Fibroblast of lung (primary cell): Measurements from ENCODE around the gene TMEM225B. TPM values are rescaled to one million over a fixed set of nuclear protein-coding genes. Genes with fewer than 3 reads are reported as not detected.

Experiments
- DNase-seq, 2 donors: peaks; one replicate each; pipeline versions ENCODE4 v3.0.0 to v3.0.0-alpha.2; 2010; ENCODE audit warnings: low read depth in 2 of 2
- H2AFZ ChIP-seq: 2 replicates; pipeline ENCODE4 v1.5.1; 2012; ENCODE audit warnings: low read length, control low read depth, inconsistent platforms
- H3K27ac ChIP-seq: 2 replicates; pipeline ENCODE4 v1.5.1; 2011; ENCODE audit warnings: low read length, control low read depth; ENCODE audit not compliant: insufficient read depth
- H3K27me3 ChIP-seq: 2 replicates; pipeline ENCODE4 v1.5.1; 2011; ENCODE audit warnings: mild to moderate bottlenecking, low read length; ENCODE audit not compliant: control insufficient read depth, insufficient read depth
- H3K36me3 ChIP-seq: 2 replicates; pipeline ENCODE4 v1.5.1; 2011; ENCODE audit warnings: low read length; ENCODE audit not compliant: control insufficient read depth, insufficient read depth
- H3K4me1 ChIP-seq: 2 replicates; pipeline ENCODE4 v1.5.1; 2011; ENCODE audit warnings: low read length; ENCODE audit not compliant: control insufficient read depth, insufficient read depth; ENCODE audit errors: extremely low read depth
- H3K4me2 ChIP-seq: 2 replicates; pipeline ENCODE4 v1.5.1; 2011; ENCODE audit warnings: low read length, control low read depth; ENCODE audit not compliant: insufficient read depth; ENCODE audit errors: extremely low read depth
- H3K4me3 ChIP-seq, 4 experiments: fragments of 200-600 bp in 1 of 4; sonication (generic) in 1 of 4; replicated peaks in 1 of 4; 2 replicates each; pipeline ENCODE4 v1.5.1; 2011 to 2016; ENCODE audit warnings: low read length in 4 of 4, low read depth in 3 of 4, mild to moderate bottlenecking in 3 of 4, control low read depth in 2 of 4, inconsistent platforms in 1 of 4, mixed read lengths in 1 of 4; ENCODE audit not compliant: insufficient read depth in 1 of 4; ENCODE audit errors: control extremely low read depth in 1 of 4
- H3K79me2 ChIP-seq: 2 replicates; pipeline ENCODE4 v1.5.1; 2012; ENCODE audit warnings: mild to moderate bottlenecking, low read length, inconsistent platforms; ENCODE audit not compliant: control insufficient read depth, insufficient read depth
- H3K9ac ChIP-seq: 2 replicates; pipeline ENCODE4 v1.5.1; 2011; ENCODE audit warnings: mild to moderate bottlenecking, low read length, control low read depth; ENCODE audit not compliant: insufficient read depth
- H3K9me3 ChIP-seq: 2 replicates; pipeline ENCODE4 v1.5.1; 2012; ENCODE audit warnings: low read depth, low read length; ENCODE audit not compliant: control insufficient read depth, insufficient read depth
- H4K20me1 ChIP-seq: 2 replicates; pipeline ENCODE4 v1.5.1; 2011; ENCODE audit warnings: low read length; ENCODE audit not compliant: control insufficient read depth, insufficient read depth; ENCODE audit errors: extremely low read depth
- CTCF ChIP-seq, 2 donors: IDR thresholded peaks in 1 of 2; conservative IDR thresholded peaks in 1 of 2; 1 replicate in 1 of 2; 2 replicates in 1 of 2; pipeline ENCODE4 v1.5.1; 2011 to 2012; ENCODE audit warnings: low read length in 2 of 2, control low read depth in 1 of 2, inconsistent platforms in 1 of 2, low read depth in 1 of 2, mild to moderate bottlenecking in 1 of 2
- EZH2 ChIP-seq: IDR thresholded peaks from 2 replicates; pipeline ENCODE4 v1.5.1; 2012; ENCODE audit warnings: low read length, control low read depth, mild to moderate bottlenecking; ENCODE audit errors: missing control alignments
- polyA plus RNA-seq, 2 donors: library from polyadenylated mRNA; depleted of rRNA in 1 of 2; stranded (reverse) in 1 of 2; unstranded in 1 of 2; fragments of >200 nt; gene quantifications; 2 replicates each; pipeline ENCODE4 v1.2.1, GENCODE V29; 2011 to 2012; ENCODE audit warnings: missing spikeins in 1 of 2
- total RNA-seq: library from RNA; depleted of rRNA; stranded (reverse); fragments of >200 nt; gene quantifications from 2 replicates; pipeline ENCODE4 v1.2.1, GENCODE V29; 2014

Gene TMEM225B
- total and polyA plus RNA-seq, 2 donors (not counting 1 experiment from before 2014, with no cell fraction given) = 1.2 to 1.3 TPM

GRCh38 chr7:99615989-99616358 is 17.9 kb downstream of the TMEM225B start:
- Histone ChIP-seq H3K4me2 (peak overlapping the region; percentile 84), H3K4me3 (peak overlapping the region in 3 of 4 experiments; percentile 74 to 97 (median 93)), H3K9ac (no peak overlapping the region), H3K4me1 (peaks cover 2% of the 10 kb centered on the region), H4K20me1 (no peaks in the 10 kb centered on the region), H2AFZ (peak overlapping the region; percentile 100), H3K36me3 (peaks cover 9% of the 10 kb centered on the region), H3K79me2 (peaks cover 11% of the 10 kb centered on the region), H3K27ac (no peak overlapping the region), H3K9me3 (no peaks in the 10 kb centered on the region), H3K27me3 (no peaks in the 10 kb centered on the region)
- TF ChIP-seq CTCF (conservative IDR thresholded peaks at IDR 0.05 in 1 of 2, IDR thresholded peaks at IDR 0.05 in 1 of 2; ENCODE audit: low read depth in 1 of 2, low read length in 2 of 2) (no peak), EZH2 (no peak)
- DNase-seq = no peak

GRCh38 chr7:99616359-99617191 is 18.5 kb downstream of the TMEM225B start, which contains the start of gene ZSCAN25:
TSS of gene ZSCAN25 (plus strand) at chr7:99616946. CDS start at chr7:99619607, 2,661 bp downstream.
- H3K4me2 ChIP-seq = peak within 1 kb of the TSS; percentile 84
- H3K9me3 ChIP-seq = no peaks in the 10 kb centered on the region
- peak within 1 kb of the TSS; percentile 73 for H3K27ac ChIP-seq
- peak; percentile 92 to 94 for DNase-seq
- H2AFZ ChIP-seq = peak within 1 kb of the TSS; percentile 100
- H3K9ac ChIP-seq = peak within 1 kb of the TSS; percentile 87
- TF ChIP-seq CTCF (conservative IDR thresholded peaks at IDR 0.05 in 1 of 2, IDR thresholded peaks at IDR 0.05 in 1 of 2; ENCODE audit: low read depth in 1 of 2, low read length in 2 of 2) (peak; percentile 36 to 37), EZH2 (no peak)
- H3K4me1 ChIP-seq = peaks cover 2% of the 10 kb centered on the region
- peak within 1 kb of the TSS; percentile 74 to 97 (median 86) for H3K4me3 ChIP-seq
- H4K20me1 ChIP-seq = no peaks in the 10 kb centered on the region
- H3K79me2 ChIP-seq = peaks cover 11% of the 10 kb centered on the region
- H3K36me3 ChIP-seq = peaks cover 14% of the 10 kb centered on the region
- no peaks in the 10 kb centered on the region for H3K27me3 ChIP-seq

- Histone ChIP-seq H3K4me2 (peak overlapping the region; percentile 77), H3K9ac (peak overlapping the region; percentile 87), H4K20me1 (no peaks in the 10 kb centered on the region), H3K27me3 (no peaks in the 10 kb centered on the region), H3K4me1 (peaks cover 2% of the 10 kb centered on the region), H3K4me3 (peak overlapping the region; percentile 74 to 97 (median 86)), H3K27ac (peak overlapping the region; percentile 73), H3K9me3 (no peaks in the 10 kb centered on the region), H2AFZ (peak overlapping the region; percentile 100), H3K79me2 (peaks cover 11% of the 10 kb centered on the region), H3K36me3 (peaks cover 14% of the 10 kb centered on the region)
- DNase-seq = no peak
- TF ChIP-seq CTCF (conservative IDR thresholded peaks at IDR 0.05 in 1 of 2, IDR thresholded peaks at IDR 0.05 in 1 of 2; ENCODE audit: low read depth in 1 of 2, low read length in 2 of 2) = no peak
Measured at GRCh38 chr7:99617192-99617781, 19.2 kb downstream of the TMEM225B start.
